H9 (cell line): ENCODE measurements around the gene SSBP3. TPM values are rescaled to one million over a fixed set of nuclear protein-coding genes. Genes with fewer than 3 reads are reported as not detected.

Experiments
- DNase-seq: peaks from one replicate; pipeline ENCODE4 v3.0.0-alpha.2; 2017
- H2AFZ ChIP-seq: one replicate; pipeline ENCODE4 v1.6.1; 2013; ENCODE audit warnings: mild to moderate bottlenecking, low read length, control low read depth, moderate library complexity
- H2AK5ac ChIP-seq: 2 replicates; pipeline ENCODE4 v1.6.1; 2013; ENCODE audit warnings: low read length, control low read depth, mixed read lengths; ENCODE audit not compliant: insufficient read length
- H2BK120ac ChIP-seq: one replicate; pipeline ENCODE4 v1.6.1; 2013; ENCODE audit warnings: low read depth, mild to moderate bottlenecking, low read length, control low read depth, inconsistent platforms; ENCODE audit not compliant: poor library complexity, severe bottlenecking
- H2BK12ac ChIP-seq: 2 replicates; pipeline ENCODE4 v1.6.1; 2013; ENCODE audit warnings: low read length, control low read depth, mixed read lengths, low read depth; ENCODE audit not compliant: insufficient read length
- H2BK15ac ChIP-seq: 2 replicates; pipeline ENCODE4 v1.6.1; 2013; ENCODE audit warnings: low read depth, low read length, control low read depth
- H2BK20ac ChIP-seq: one replicate; pipeline ENCODE4 v1.6.1; 2013; ENCODE audit warnings: low read depth, mild to moderate bottlenecking, low read length, control low read depth, inconsistent platforms; ENCODE audit not compliant: poor library complexity, severe bottlenecking
- H2BK5ac ChIP-seq: 2 replicates; pipeline ENCODE4 v1.6.1; 2013; ENCODE audit warnings: low read length, control low read depth, mixed read lengths; ENCODE audit not compliant: insufficient read length
- H3K14ac ChIP-seq: 2 replicates; pipeline ENCODE4 v1.6.1; 2013; ENCODE audit warnings: low read length, control low read depth; ENCODE audit not compliant: insufficient read depth
- H3K18ac ChIP-seq: 2 replicates; pipeline ENCODE4 v1.6.1; 2013; ENCODE audit warnings: low read depth, mild to moderate bottlenecking, mixed read lengths, low read length, control low read depth; ENCODE audit not compliant: insufficient read length
- H3K23ac ChIP-seq: 2 replicates; pipeline ENCODE4 v1.6.1; 2013; ENCODE audit warnings: low read length, control low read depth, mixed read lengths, low read depth; ENCODE audit not compliant: insufficient read length
- H3K23me2 ChIP-seq: 2 replicates; pipeline ENCODE4 v1.6.1; 2013; ENCODE audit warnings: low read depth, mild to moderate bottlenecking, mixed read lengths, low read length, control low read depth; ENCODE audit not compliant: insufficient read length, poor library complexity, severe bottlenecking
- H3K27ac ChIP-seq: 2 replicates; pipeline ENCODE4 v1.5.1; 2013; ENCODE audit warnings: low read length, control low read depth, mixed read lengths, low read depth; ENCODE audit not compliant: insufficient read length
- H3K27me3 ChIP-seq: 2 replicates; pipeline ENCODE4 v1.6.1; 2013; ENCODE audit warnings: low read length, control low read depth, inconsistent platforms; ENCODE audit not compliant: insufficient read depth
- H3K4ac ChIP-seq: 2 replicates; pipeline ENCODE4 v1.6.1; 2013; ENCODE audit warnings: low read depth, mild to moderate bottlenecking, control low read depth, inconsistent platforms, low read length, moderate library complexity
- H3K4me1 ChIP-seq: 2 replicates; pipeline ENCODE4 v1.6.1; 2013; ENCODE audit warnings: low read length, control low read depth, inconsistent platforms; ENCODE audit not compliant: insufficient read depth
- H3K4me2 ChIP-seq: 2 replicates; pipeline ENCODE4 v1.6.1; 2013; ENCODE audit warnings: low read length, control low read depth, mixed read lengths; ENCODE audit not compliant: insufficient read length, insufficient read depth
- H3K56ac ChIP-seq: 2 replicates; pipeline ENCODE4 v1.6.1; 2013; ENCODE audit warnings: low read depth, mild to moderate bottlenecking, mixed read lengths, low read length, control low read depth; ENCODE audit not compliant: insufficient read length
- H3K79me1 ChIP-seq: 2 replicates; pipeline ENCODE4 v1.6.1; 2013; ENCODE audit warnings: low read depth, mild to moderate bottlenecking, moderate library complexity, low read length, control low read depth, inconsistent platforms; ENCODE audit not compliant: insufficient read depth, poor library complexity, severe bottlenecking
- H3K79me2 ChIP-seq: 2 replicates; pipeline ENCODE4 v1.6.1; 2013; ENCODE audit warnings: low read length, control low read depth, inconsistent platforms; ENCODE audit not compliant: insufficient read depth
- H3K9ac ChIP-seq: 2 replicates; pipeline ENCODE4 v1.6.1; 2013; ENCODE audit warnings: low read length, control low read depth, mixed read lengths; ENCODE audit not compliant: insufficient read length; ENCODE audit errors: extremely low read depth
- H3K9me3 ChIP-seq: one replicate; pipeline ENCODE4 v1.6.1; 2013; ENCODE audit warnings: low read depth, low read length, inconsistent platforms; ENCODE audit not compliant: control insufficient read depth
- H3T11ph ChIP-seq: one replicate; pipeline ENCODE4 v1.6.1; 2013; ENCODE audit warnings: mild to moderate bottlenecking, low read length, control low read depth, inconsistent platforms
- H4K20me1 ChIP-seq: one replicate; pipeline ENCODE4 v1.6.1; 2013; ENCODE audit not compliant: control insufficient read depth, insufficient read length, insufficient read depth
- H4K5ac ChIP-seq: 2 replicates; pipeline ENCODE4 v1.6.1; 2013; ENCODE audit warnings: low read depth, mild to moderate bottlenecking, mixed read lengths, low read length, control low read depth; ENCODE audit not compliant: insufficient read length
- H4K8ac ChIP-seq: replicated peaks from 2 replicates; pipeline ENCODE4 v1.6.1; 2013; ENCODE audit warnings: low read length, control low read depth, mixed read lengths, low read depth; ENCODE audit not compliant: insufficient read length
- H4K91ac ChIP-seq: 2 replicates; pipeline ENCODE4 v1.6.1; 2013; ENCODE audit warnings: low read depth, mild to moderate bottlenecking, moderate library complexity, mixed read lengths, low read length, control low read depth; ENCODE audit not compliant: insufficient read length
- H3K27ac Mint-ChIP-seq, 3 experiments: 2 replicates in 2 of 3; 3 replicates in 1 of 3; pipeline ENCODE4 v1.8.0; 2020 to 2021; ENCODE audit warnings: mixed read lengths in 3 of 3, mild to moderate bottlenecking in 1 of 3, moderate library complexity in 1 of 3
- H3K27me3 Mint-ChIP-seq: 2 replicates; pipeline ENCODE4 v1.8.0; 2021; ENCODE audit warnings: low read depth, mild to moderate bottlenecking, moderate library complexity, mixed read lengths
- H3K36me3 Mint-ChIP-seq, 3 experiments: 2 replicates in 2 of 3; 3 replicates in 1 of 3; pipeline ENCODE4 v1.8.0; 2020 to 2021; ENCODE audit warnings: low read depth in 3 of 3, mixed read lengths in 3 of 3; ENCODE audit not compliant: insufficient read depth in 1 of 3
- H3K4me1 Mint-ChIP-seq, 2 experiments: 2 replicates each; pipeline ENCODE4 v1.8.0; 2020; ENCODE audit warnings: mixed read lengths in 2 of 2
- H3K4me3 Mint-ChIP-seq, 2 experiments: 2 replicates in 1 of 2; 3 replicates in 1 of 2; pipeline ENCODE4 v1.8.0; 2020 to 2021; ENCODE audit warnings: mild to moderate bottlenecking in 2 of 2, mixed read lengths in 2 of 2, moderate library complexity in 1 of 2
- H3K9me3 Mint-ChIP-seq, 2 experiments: 2 replicates in 1 of 2; 3 replicates in 1 of 2; pipeline ENCODE4 v1.8.0; 2020; ENCODE audit warnings: mild to moderate bottlenecking in 2 of 2, mixed read lengths in 2 of 2, moderate library complexity in 1 of 2
- WGBS: extraction: QIAGEN DNeasy Blood & Tissue Kit; methylation state at CpG from one replicate; pipeline ENCODE4 v1.1.7; 2013; ENCODE audit warnings: missing lambda C conversion rate, low lambda C conversion rate, mixed read lengths; ENCODE audit not compliant: insufficient read length; ENCODE audit errors: extremely low coverage; 5-methylcytosine and 5-hydroxymethylcytosine counted together
- total RNA-seq: library from RNA; stranded (reverse); gene quantifications from 2 replicates; pipeline ENCODE4 v1.2.1, GENCODE V29; 2021
- TF ChIP-seq, protein P1 (sequence below): fragments of 200-600 bp; sonication (generic); conservative IDR thresholded peaks from 3 replicates; pipeline ENCODE4 v1.8.0; 2021; ENCODE audit warnings: antibody characterized with exemption, mild to moderate bottlenecking

Gene SSBP3
- total RNA-seq, 1 experiment from 2014 or later = 126 TPM

DNA sequence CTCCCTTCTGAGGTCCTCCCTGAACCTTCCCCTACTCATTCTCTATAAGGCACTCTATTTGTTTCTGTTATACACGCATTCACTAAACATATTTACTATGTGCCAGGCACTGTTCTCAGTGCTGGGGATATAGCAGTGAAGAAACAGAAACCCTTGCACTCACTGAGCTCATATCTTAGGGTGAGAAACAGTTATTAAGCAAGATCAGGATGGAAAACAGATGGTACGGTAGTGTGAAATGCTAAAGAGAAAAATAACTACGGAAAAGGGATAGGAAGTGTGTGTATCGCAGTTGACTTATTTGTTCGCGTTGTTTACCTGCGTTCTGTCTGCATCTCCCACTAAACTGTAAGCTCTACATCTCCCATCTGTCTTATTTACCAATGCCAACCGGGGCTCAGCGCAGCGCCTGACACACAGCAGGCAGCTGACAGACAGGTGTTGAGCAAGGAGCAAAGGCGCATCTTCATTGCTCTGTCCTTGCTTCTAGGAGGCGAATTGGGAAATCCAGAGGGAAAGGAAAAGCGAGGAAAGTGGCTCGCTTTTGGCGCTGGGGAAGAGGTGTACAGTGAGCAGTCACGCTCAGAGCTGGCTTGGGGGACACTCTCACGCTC is 206.9 kb downstream of the SSBP3 start:
- no peak overlapping the region for H3K4ac ChIP-seq
- H3K4me1 Mint-ChIP-seq = peaks cover 15 to 20% of the 10 kb centered on the region in 2 experiments
- TF ChIP-seq, protein P1, sequence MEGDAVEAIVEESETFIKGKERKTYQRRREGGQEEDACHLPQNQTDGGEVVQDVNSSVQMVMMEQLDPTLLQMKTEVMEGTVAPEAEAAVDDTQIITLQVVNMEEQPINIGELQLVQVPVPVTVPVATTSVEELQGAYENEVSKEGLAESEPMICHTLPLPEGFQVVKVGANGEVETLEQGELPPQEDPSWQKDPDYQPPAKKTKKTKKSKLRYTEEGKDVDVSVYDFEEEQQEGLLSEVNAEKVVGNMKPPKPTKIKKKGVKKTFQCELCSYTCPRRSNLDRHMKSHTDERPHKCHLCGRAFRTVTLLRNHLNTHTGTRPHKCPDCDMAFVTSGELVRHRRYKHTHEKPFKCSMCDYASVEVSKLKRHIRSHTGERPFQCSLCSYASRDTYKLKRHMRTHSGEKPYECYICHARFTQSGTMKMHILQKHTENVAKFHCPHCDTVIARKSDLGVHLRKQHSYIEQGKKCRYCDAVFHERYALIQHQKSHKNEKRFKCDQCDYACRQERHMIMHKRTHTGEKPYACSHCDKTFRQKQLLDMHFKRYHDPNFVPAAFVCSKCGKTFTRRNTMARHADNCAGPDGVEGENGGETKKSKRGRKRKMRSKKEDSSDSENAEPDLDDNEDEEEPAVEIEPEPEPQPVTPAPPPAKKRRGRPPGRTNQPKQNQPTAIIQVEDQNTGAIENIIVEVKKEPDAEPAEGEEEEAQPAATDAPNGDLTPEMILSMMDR = no peak
- no CpG with 5 or more reads among the region's 17 CpGs for WGBS
- H2BK5ac ChIP-seq = no peak overlapping the region
- H3K27ac Mint-ChIP-seq = peak overlapping the region in 1 of 3 experiments; percentile 69; a peak in 2 of 7 replicates
- no peak overlapping the region for H2BK12ac ChIP-seq
- no peak overlapping the region for H4K91ac ChIP-seq
- H3K36me3 Mint-ChIP-seq = peaks cover 7 to 29% (median 17%) of the 10 kb centered on the region in 3 experiments; a peak in 6 of 7 replicates
- H3K23me2 ChIP-seq = peaks cover 12% of the 10 kb centered on the region
- H3K9me3 Mint-ChIP-seq = no peaks in the 10 kb centered on the region; a peak in 1 of 5 replicates
- H2BK15ac ChIP-seq = no peak overlapping the region
- no peak overlapping the region for H2AFZ ChIP-seq
- peak overlapping the region; percentile 77 for H3K9ac ChIP-seq
- H2BK20ac ChIP-seq = no peak overlapping the region
- H4K20me1 ChIP-seq = no peaks in the 10 kb centered on the region
- H3K27ac ChIP-seq = no peak overlapping the region
- H3K14ac ChIP-seq = no peak overlapping the region
- H3K23ac ChIP-seq = no peak overlapping the region
- no peak for DNase-seq
- H4K8ac ChIP-seq = no peak overlapping the region
- no peak overlapping the region for H2AK5ac ChIP-seq
- no peak overlapping the region for H3T11ph ChIP-seq
- no peak overlapping the region for H4K5ac ChIP-seq
- H3K56ac ChIP-seq = no peak overlapping the region
- H3K79me2 ChIP-seq = peaks cover 13% of the 10 kb centered on the region; the same call in 1 of the 2 replicates
- peaks cover 3% of the 10 kb centered on the region; the same call in 1 of the 2 replicates for H3K27me3 Mint-ChIP-seq
- no peak overlapping the region for H3K18ac ChIP-seq
- H3K9me3 ChIP-seq = no peaks in the 10 kb centered on the region
- H3K27me3 ChIP-seq = no peaks in the 10 kb centered on the region
- peaks cover 3% of the 10 kb centered on the region; the same call in 1 of the 2 replicates for H3K4me1 ChIP-seq
- H2BK120ac ChIP-seq = no peak overlapping the region
- H3K4me3 Mint-ChIP-seq = peak overlapping the region; percentile 97 to 98
- peaks cover 5% of the 10 kb centered on the region for H3K79me1 ChIP-seq
- H3K4me2 ChIP-seq = peak overlapping the region; percentile 92
